CD4-positive, alpha-beta T cell treated with Interleukin-12 subunit alpha and Interleukin-12 subunit beta, for 1 hour (primary cell): ENCODE results near the gene NKX3-2.
"Not testable (repeated sequence)": the region's sequence is repeated elsewhere in the genome, so short reads cannot be mapped to it uniquely, and the experiment has no call there.

Experiments
- DNase-seq: peaks from one replicate; pipeline ENCODE4 v3.0.0-alpha.2; 2020

NKX3-2 gene

GRCh38 chr4:13543839-13544605, at the start of gene NKX3-2:
TSS of gene NKX3-2 (minus strand) at chr4:13544508. CDS start at chr4:13544414, 94 bp downstream.
- no peak for DNase-seq

GRCh38 chr4:13592220-13592619, 47.9 kb upstream of the NKX3-2 start:
- no peak for DNase-seq

GRCh38 chr4:13590766-13591165, 46.5 kb upstream of the NKX3-2 start:
- DNase-seq: no peak

GRCh38 chr4:13588954-13589353, 44.6 kb upstream of the NKX3-2 start:
- no peak for DNase-seq

GRCh38 chr4:13584481-13584880, 40.2 kb upstream of the NKX3-2 start:
- DNase-seq: no peak

GRCh38 chr4:13580036-13580435, 35.7 kb upstream of the NKX3-2 start:
- DNase-seq: no peak

- no peak for DNase-seq
Measured at GRCh38 chr4:13577660-13578059, 33.4 kb upstream of the NKX3-2 start.

- no peak for DNase-seq
Measured at GRCh38 chr4:13570916-13571315, 26.6 kb upstream of the NKX3-2 start.

- no peak for DNase-seq
Measured at GRCh38 chr4:13567125-13567524, 22.8 kb upstream of the NKX3-2 start.

GRCh38 chr4:13562876-13563275, 18.6 kb upstream of the NKX3-2 start:
- no peak for DNase-seq

- no peak for DNase-seq
Measured at GRCh38 chr4:13561673-13562072, 17.4 kb upstream of the NKX3-2 start.

GRCh38 chr4:13560111-13560510, 15.8 kb upstream of the NKX3-2 start:
- DNase-seq: not testable (repeated sequence)

GRCh38 chr4:13559413-13559812, 15.1 kb upstream of the NKX3-2 start:
- DNase-seq: no peak

- DNase-seq: no peak
Measured at GRCh38 chr4:13558881-13559280, 14.6 kb upstream of the NKX3-2 start.

GRCh38 chr4:13555325-13555724, 11.0 kb upstream of the NKX3-2 start:
- DNase-seq: no peak

- DNase-seq: no peak
Measured at GRCh38 chr4:13553081-13553480, 8.8 kb upstream of the NKX3-2 start.

GRCh38 chr4:13548984-13549546, 4.8 kb upstream of the NKX3-2 start:
- DNase-seq: peak; percentile 79

GRCh38 chr4:13548059-13548983, 4.0 kb upstream of the NKX3-2 start:
- no peak for DNase-seq

- peak; percentile 37 for DNase-seq
Measured at GRCh38 chr4:13547485-13548041, 3.3 kb upstream of the NKX3-2 start.

GRCh38 chr4:13546941-13547484, 2.7 kb upstream of the NKX3-2 start:
- DNase-seq: no peak

GRCh38 chr4:13546142-13546940, 2.0 kb upstream of the NKX3-2 start:
- DNase-seq: no peak

GRCh38 chr4:13545394-13545808, 1.1 kb upstream of the NKX3-2 start:
- DNase-seq: no peak
